ENCODE results near the gene ELF1.
"Not testable (repeated sequence)": the region's sequence is repeated elsewhere in the genome, so short reads cannot be mapped to it uniquely, and the experiment has no call there.

ELF1 gene

GRCh38 chr13:41049480-41050440, 30.6 kb upstream of the ELF1 start:
- no peak for DNase-seq
- in situ Hi-C loops (cut with HindIII; ENCODE audit: low pct_ligation_motif_present, low pct_unique_long_range_greater_than_20kb, low sequenced_read_pairs) = no loop called here

- in situ Hi-C loops (cut with HindIII; ENCODE audit: low pct_ligation_motif_present, low pct_unique_long_range_greater_than_20kb, low sequenced_read_pairs) = no loop called here
- no peak for DNase-seq
These were observed 29.5 kb upstream of the ELF1 start for GRCh38 chr13:41048640-41049039.

GRCh38 chr13:41042419-41042818, 23.3 kb upstream of the ELF1 start:
- DNase-seq; in situ Hi-C loops (cut with HindIII; ENCODE audit: low pct_ligation_motif_present, low pct_unique_long_range_greater_than_20kb, low sequenced_read_pairs): not testable (repeated sequence)

- in situ Hi-C loops (cut with HindIII; ENCODE audit: low pct_ligation_motif_present, low pct_unique_long_range_greater_than_20kb, low sequenced_read_pairs) = no loop called here
- DNase-seq = no peak
These were observed 21.6 kb upstream of the ELF1 start for GRCh38 chr13:41040584-41041334.

GRCh38 chr13:41039746-41040145, 20.6 kb upstream of the ELF1 start:
- in situ Hi-C loops (cut with HindIII; ENCODE audit: low pct_ligation_motif_present, low pct_unique_long_range_greater_than_20kb, low sequenced_read_pairs) = no loop called here

GRCh38 chr13:41036557-41036956, 17.4 kb upstream of the ELF1 start:
- in situ Hi-C loops (cut with HindIII; ENCODE audit: low pct_ligation_motif_present, low pct_unique_long_range_greater_than_20kb, low sequenced_read_pairs); DNase-seq: not testable (repeated sequence)

More at GRCh38 chr13:41039746-41040145, 20.6 kb upstream of the ELF1 start:
- DNase-seq = no peak

- in situ Hi-C loops (cut with HindIII; ENCODE audit: low pct_ligation_motif_present, low pct_unique_long_range_greater_than_20kb, low sequenced_read_pairs) = no loop called here
These were observed 15.8 kb upstream of the ELF1 start for GRCh38 chr13:41034881-41035280.

GRCh38 chr13:41034382-41034781, 15.3 kb upstream of the ELF1 start:
- in situ Hi-C loops (cut with HindIII; ENCODE audit: low pct_ligation_motif_present, low pct_unique_long_range_greater_than_20kb, low sequenced_read_pairs) = no loop called here
- DNase-seq = no peak

More at GRCh38 chr13:41034881-41035280, 15.8 kb upstream of the ELF1 start:
- DNase-seq = no peak

- in situ Hi-C loops (cut with HindIII; ENCODE audit: low pct_ligation_motif_present, low pct_unique_long_range_greater_than_20kb, low sequenced_read_pairs) = no loop called here
- no peak for DNase-seq
These were observed 13.7 kb upstream of the ELF1 start for GRCh38 chr13:41032691-41033376.

- DNase-seq = no peak
- in situ Hi-C loops (cut with HindIII; ENCODE audit: low pct_ligation_motif_present, low pct_unique_long_range_greater_than_20kb, low sequenced_read_pairs) = no loop called here
These were observed 10.5 kb upstream of the ELF1 start for GRCh38 chr13:41029629-41030028.

GRCh38 chr13:41028051-41028450, 8.9 kb upstream of the ELF1 start:
- in situ Hi-C loops (cut with HindIII; ENCODE audit: low pct_ligation_motif_present, low pct_unique_long_range_greater_than_20kb, low sequenced_read_pairs) = no loop called here
- DNase-seq = no peak

- DNase-seq = no peak
- in situ Hi-C loops (cut with HindIII; ENCODE audit: low pct_ligation_motif_present, low pct_unique_long_range_greater_than_20kb, low sequenced_read_pairs) = no loop called here
These were observed 7.7 kb upstream of the ELF1 start for GRCh38 chr13:41026788-41027187.

- DNase-seq = no peak
- in situ Hi-C loops (cut with HindIII; ENCODE audit: low pct_ligation_motif_present, low pct_unique_long_range_greater_than_20kb, low sequenced_read_pairs) = no loop called here
These were observed 6.4 kb upstream of the ELF1 start for GRCh38 chr13:41025518-41025917.

GRCh38 chr13:41019578-41020347, 647 bp upstream of the ELF1 start:
- in situ Hi-C loops (cut with HindIII; ENCODE audit: low pct_ligation_motif_present, low pct_unique_long_range_greater_than_20kb, low sequenced_read_pairs) = no loop called here
- DNase-seq = peak; percentile 55

- no peak for DNase-seq
- in situ Hi-C loops (cut with HindIII; ENCODE audit: low pct_ligation_motif_present, low pct_unique_long_range_greater_than_20kb, low sequenced_read_pairs) = no loop called here
These were observed 541 bp downstream of the ELF1 start for GRCh38 chr13:41018602-41018948.

- in situ Hi-C loops (cut with HindIII; ENCODE audit: low pct_ligation_motif_present, low pct_unique_long_range_greater_than_20kb, low sequenced_read_pairs) = no loop called here
- DNase-seq = peak; percentile 14
These were observed 1.1 kb downstream of the ELF1 start for GRCh38 chr13:41017817-41018601.

- in situ Hi-C loops (cut with HindIII; ENCODE audit: low pct_ligation_motif_present, low pct_unique_long_range_greater_than_20kb, low sequenced_read_pairs) = no loop called here
- DNase-seq = peak; percentile 22
These were observed 2.0 kb downstream of the ELF1 start for GRCh38 chr13:41017159-41017558.

- DNase-seq = no peak
- in situ Hi-C loops (cut with HindIII; ENCODE audit: low pct_ligation_motif_present, low pct_unique_long_range_greater_than_20kb, low sequenced_read_pairs) = no loop called here
These were observed 3.2 kb downstream of the ELF1 start for GRCh38 chr13:41015920-41016319.
